Adrenal gland (tissue), 12 donors: ENCODE results near the gene SNX11. TPM values are rescaled to one million over a fixed set of nuclear protein-coding genes. Genes with fewer than 3 reads are reported as not detected.
"Not testable (repeated sequence)": the region's sequence is repeated elsewhere in the genome, so short reads cannot be mapped to it uniquely, and the experiment has no call there.

Experiments used
- DNase-seq, 7 donors: peaks; one replicate each; pipeline ENCODE4 v3.0.0-alpha.2; 2019 to 2020
- H3K27ac ChIP-seq, 5 donors: fragments of 200-600 bp; sonication (generic) in 4 of 5; 1 replicate in 3 of 5; 2 replicates in 2 of 5; pipeline versions ENCODE4 v1.5.1 to v1.8.0; 2016 to 2020; ENCODE audit warnings: mild to moderate bottlenecking in 1 of 5
- H3K27me3 ChIP-seq: fragments of 200-600 bp; 2 replicates; pipeline ENCODE4 v1.8.0; 2021
- H3K36me3 ChIP-seq, 2 donors: fragments of 200-600 bp; replicated peaks in 1 of 2; 1 replicate in 1 of 2; 2 replicates in 1 of 2; pipeline versions ENCODE4 v1.5.1 to v1.8.0; 2018 to 2022
- H3K4me1 ChIP-seq, 2 donors: fragments of 200-600 bp; replicated peaks in 1 of 2; 1 replicate in 1 of 2; 2 replicates in 1 of 2; pipeline versions ENCODE4 v1.5.1 to v1.8.0; 2018 to 2021
- H3K4me3 ChIP-seq, 4 donors: fragments of 200-600 bp; sonication (generic) in 3 of 4; one replicate each; pipeline ENCODE4 v1.5.1; 2016 to 2018
- H3K9me3 ChIP-seq, 3 donors: fragments of 200-600 bp; sonication (generic) in 1 of 3; replicated peaks in 1 of 3; 1 replicate in 2 of 3; 2 replicates in 1 of 3; pipeline versions ENCODE4 v1.5.1 to v1.8.0; 2016 to 2021
- POLR2A ChIP-seq, 2 donors: fragments of 450-650 bp; IDR thresholded peaks; one replicate each; pipeline ENCODE4 v1.6.1; 2017; ENCODE audit warnings: antibody characterized with exemption in 2 of 2, mild to moderate bottlenecking in 2 of 2, moderate library complexity in 1 of 2
- WGBS, 4 donors: extraction: QIAGEN DNeasy Blood & Tissue Kit in 2 of 4; methylation state at CpG; one replicate each; pipeline versions ENCODE4 v1.1.5 to v1.1.7; 2013 to 2017; 5-methylcytosine and 5-hydroxymethylcytosine counted together
- intact Hi-C, 2 donors: fragments of 100-400 bp; cut with DNase I; formaldehyde crosslinking; loops; one replicate each; pipeline versions ENCODE4 v1.14.1 to v1.15.0; 2022 to 2023
- polyA plus RNA-seq, 3 donors: library from polyadenylated mRNA; stranded (reverse); fragments of 200-250 nt in 2 of 3; fragments of 350-450 nt in 1 of 3; fragmentation: Illumina TruSeq in 1 of 3; extraction: RNeasy Lipid Tissue Mini Kit (QIAGEN cat#74804) in 1 of 3; gene quantifications; one replicate each; pipeline ENCODE4 v1.2.3, GENCODE V29; 2013 to 2014
- total RNA-seq, 9 donors: library from RNA; depleted of rRNA in 4 of 9; stranded (reverse); fragments of >200 nt in 4 of 9; fragments of 120-200 nt in 1 of 9; fragmentation: NEBNext Ultra II Directional in 1 of 9; extraction: Animal tissue kit (Norgen Biotek cat#: 25700) in 1 of 9; gene quantifications; one replicate each; pipeline versions ENCODE4 v1.1.0 to v1.2.4, GENCODE V29; 2013 to 2023
- TF ChIP-seq, protein P1 (sequence below), 6 experiments: fragments of 450-650 bp in 4 of 6; fragments of 200-600 bp in 2 of 6; sonication (generic) in 1 of 6; IDR thresholded peaks; 1 replicate in 5 of 6; 2 replicates in 1 of 6; pipeline versions ENCODE4 v1.5.1 to v1.8.0; 2016 to 2021; ENCODE audit warnings: antibody characterized with exemption in 6 of 6, mild to moderate bottlenecking in 2 of 6, moderate library complexity in 1 of 6
- donor health status: healthy with polysubstance abuse.
- donor health status: Bipolar disorder and iron deficiency.
- donor health status: DM: yes; HTN: yes; CAD: no.
- donor health status: DM: no; HTN: no; CAD: no.
- donor health status: DM: no; HTN: no; CAD: no.
- donor health status: DM: yes; HTN: yes; CAD: no.

SNX11 gene
- total and polyA plus RNA-seq, 12 donors, result 6.7 to 29.9 (median 15.2) TPM

- Histone ChIP-seq H3K9me3 (no peaks in the 10 kb centered on the region), H3K27ac (peak overlapping the region in 1 of 5 donors; percentile 49), H3K4me1 (peaks cover 32 to 47% of the 10 kb centered on the region in 2 donors), H3K36me3 (peaks cover 0 to 42% of the 10 kb centered on the region in 2 donors), H3K27me3 (no peaks in the 10 kb centered on the region), H3K4me3 (no peak overlapping the region)
- WGBS, 4 donors, result 94 to 99% (median 95%) methylated on average over 3 of the region's 3 CpGs
- TF ChIP-seq POLR2A (IDR thresholded peaks at IDR 0.05), result no peak
- TF ChIP-seq, protein P1, sequence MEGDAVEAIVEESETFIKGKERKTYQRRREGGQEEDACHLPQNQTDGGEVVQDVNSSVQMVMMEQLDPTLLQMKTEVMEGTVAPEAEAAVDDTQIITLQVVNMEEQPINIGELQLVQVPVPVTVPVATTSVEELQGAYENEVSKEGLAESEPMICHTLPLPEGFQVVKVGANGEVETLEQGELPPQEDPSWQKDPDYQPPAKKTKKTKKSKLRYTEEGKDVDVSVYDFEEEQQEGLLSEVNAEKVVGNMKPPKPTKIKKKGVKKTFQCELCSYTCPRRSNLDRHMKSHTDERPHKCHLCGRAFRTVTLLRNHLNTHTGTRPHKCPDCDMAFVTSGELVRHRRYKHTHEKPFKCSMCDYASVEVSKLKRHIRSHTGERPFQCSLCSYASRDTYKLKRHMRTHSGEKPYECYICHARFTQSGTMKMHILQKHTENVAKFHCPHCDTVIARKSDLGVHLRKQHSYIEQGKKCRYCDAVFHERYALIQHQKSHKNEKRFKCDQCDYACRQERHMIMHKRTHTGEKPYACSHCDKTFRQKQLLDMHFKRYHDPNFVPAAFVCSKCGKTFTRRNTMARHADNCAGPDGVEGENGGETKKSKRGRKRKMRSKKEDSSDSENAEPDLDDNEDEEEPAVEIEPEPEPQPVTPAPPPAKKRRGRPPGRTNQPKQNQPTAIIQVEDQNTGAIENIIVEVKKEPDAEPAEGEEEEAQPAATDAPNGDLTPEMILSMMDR (IDR thresholded peaks at IDR 0.05), result no peak
- intact Hi-C loops, result no loop called here
- DNase-seq, result no peak
Observed at GRCh38 chr17:48067245-48067644, 40.3 kb upstream of the SNX11 start.

DNA sequence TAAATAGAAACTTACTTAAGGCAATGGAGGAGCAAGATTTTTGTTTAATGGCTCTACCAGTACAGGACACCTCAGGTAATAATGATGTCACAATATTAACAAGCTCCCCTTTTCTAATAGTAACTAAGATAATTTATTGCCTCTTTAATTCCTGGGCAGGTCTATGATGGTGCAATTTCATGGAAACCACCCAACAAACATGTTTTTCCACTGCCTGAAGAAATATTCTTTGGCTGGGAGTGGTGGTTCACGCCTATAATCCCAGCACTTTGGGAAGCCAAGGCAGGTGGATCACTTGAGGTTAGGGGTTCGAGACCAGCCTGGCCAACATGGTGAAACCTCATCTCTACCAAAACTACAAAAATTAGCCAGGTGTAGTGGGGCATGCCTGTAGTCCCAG, 39.8 kb upstream of the SNX11 start:
- Histone ChIP-seq H3K4me1 (peaks cover 32 to 47% of the 10 kb centered on the region in 2 donors), H3K36me3 (peaks cover 0 to 36% of the 10 kb centered on the region in 2 donors), H3K27ac (peak overlapping the region in 1 of 5 donors; percentile 49)
- H3K9me3 ChIP-seq, intact Hi-C loops, H3K27me3 ChIP-seq, DNase-seq, H3K4me3 ChIP-seq: not testable (repeated sequence)
- 81 to 92% (median 87%) methylated on average over 2 of the region's 2 CpGs for WGBS, 4 donors

DNA sequence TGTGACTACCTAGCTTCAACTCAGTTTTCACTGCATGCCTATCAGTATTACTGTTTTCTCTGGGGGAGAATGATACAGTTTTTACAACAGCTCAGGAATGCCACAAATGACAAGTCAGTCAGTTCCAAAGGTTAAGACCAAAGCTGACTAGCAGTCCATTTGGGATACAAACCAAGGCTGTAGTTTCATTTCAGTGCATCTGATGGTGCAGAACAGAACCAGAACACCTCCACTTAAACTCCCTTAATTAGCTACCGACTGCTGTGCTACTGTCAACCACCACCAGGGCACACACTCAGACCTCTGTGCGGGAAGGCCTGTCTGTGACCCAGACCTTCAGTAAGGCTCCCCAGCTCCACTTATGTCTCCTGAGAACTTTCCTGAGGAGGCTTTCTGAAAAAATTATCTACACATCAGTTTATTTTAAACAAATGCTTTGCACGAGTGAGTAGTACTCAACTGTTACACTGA, 39.0 kb upstream of the SNX11 start:
- no peak for TF ChIP-seq POLR2A (IDR thresholded peaks at IDR 0.05)
- TF ChIP-seq, protein P1 (IDR thresholded peaks at IDR 0.05), result peak in 3 of 6 experiments; percentile 17 to 33 (median 20)
- H3K4me1 ChIP-seq, result peaks cover 32 to 47% of the 10 kb centered on the region in 2 donors
- DNase-seq, result no peak
- H3K9me3 ChIP-seq, result no peaks in the 10 kb centered on the region
- peak overlapping the region in 2 of 5 donors; percentile 14 to 49 for H3K27ac ChIP-seq
- no peak overlapping the region for H3K4me3 ChIP-seq
- no peaks in the 10 kb centered on the region for H3K27me3 ChIP-seq
- intact Hi-C loops, result no loop called here
- H3K36me3 ChIP-seq, result peaks cover 0 to 32% of the 10 kb centered on the region in 2 donors
- 67 to 93% (median 75%) methylated on average over 3 of the region's 3 CpGs for WGBS, 4 donors

GRCh38 chr17:48070195-48070594, 37.4 kb upstream of the SNX11 start:
- H3K36me3 ChIP-seq, result peaks cover 0 to 20% of the 10 kb centered on the region in 2 donors
- H3K4me3 ChIP-seq, result no peak overlapping the region
- no peaks in the 10 kb centered on the region for H3K9me3 ChIP-seq
- TF ChIP-seq, protein P1 (IDR thresholded peaks at IDR 0.05), result no peak
- TF ChIP-seq POLR2A (IDR thresholded peaks at IDR 0.05), result no peak
- no peak overlapping the region for H3K27ac ChIP-seq
- 51 to 67% (median 56%) methylated on average over 2 of the region's 2 CpGs for WGBS, 4 donors
- peaks cover 22 to 39% of the 10 kb centered on the region in 2 donors for H3K4me1 ChIP-seq
- DNase-seq, result no peak
- no peaks in the 10 kb centered on the region for H3K27me3 ChIP-seq
- intact Hi-C loops, result no loop called here

- H3K27me3 ChIP-seq, result no peaks in the 10 kb centered on the region
- peak overlapping the region in 3 of 5 donors; percentile 31 to 49 (median 34) for H3K27ac ChIP-seq
- peaks cover 0 to 27% of the 10 kb centered on the region in 2 donors for H3K36me3 ChIP-seq
- H3K4me1 ChIP-seq, result peaks cover 10 to 25% of the 10 kb centered on the region in 2 donors
- no peaks in the 10 kb centered on the region for H3K9me3 ChIP-seq
- peak in 3 of 7 donors; percentile 51 to 80 (median 54) for DNase-seq
- WGBS, 4 donors, result 43 to 63% (median 51%) methylated on average over 2 of the region's 2 CpGs
- no peak overlapping the region for H3K4me3 ChIP-seq
- intact Hi-C loops, result no loop called here
- no peak for TF ChIP-seq POLR2A (IDR thresholded peaks at IDR 0.05)
- TF ChIP-seq, protein P1 (IDR thresholded peaks at IDR 0.05), result no peak
Observed at GRCh38 chr17:48071654-48072053, 35.9 kb upstream of the SNX11 start.

DNA sequence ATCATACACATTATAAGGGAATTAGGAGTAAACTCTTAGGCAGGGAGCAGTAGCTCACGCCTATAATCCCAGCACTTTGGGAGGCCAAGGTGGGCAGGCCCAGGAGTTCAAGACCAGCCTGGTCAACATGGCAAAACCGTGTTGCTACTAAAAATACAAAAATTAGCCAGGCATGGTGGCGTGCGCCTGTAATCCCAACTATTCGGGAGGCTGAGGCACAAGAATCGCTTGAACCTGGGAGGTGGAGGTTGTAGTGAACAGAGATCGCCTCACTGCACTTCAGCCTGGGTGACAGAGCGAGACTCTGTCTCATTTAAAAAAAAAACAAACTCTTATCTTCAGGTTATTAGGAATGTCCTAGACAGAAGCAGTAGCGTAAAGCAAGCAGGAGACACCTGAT, 34.8 kb upstream of the SNX11 start:
- H3K9me3 ChIP-seq, H3K27me3 ChIP-seq, H3K27ac ChIP-seq, intact Hi-C loops, H3K4me3 ChIP-seq, DNase-seq: not testable (repeated sequence)
- 87 to 95% (median 92%) methylated on average over 9 of the region's 9 CpGs for WGBS, 4 donors
- Histone ChIP-seq H3K36me3 (peaks cover 0 to 27% of the 10 kb centered on the region in 2 donors), H3K4me1 (peaks cover under 1 to 17% of the 10 kb centered on the region in 2 donors)

DNA sequence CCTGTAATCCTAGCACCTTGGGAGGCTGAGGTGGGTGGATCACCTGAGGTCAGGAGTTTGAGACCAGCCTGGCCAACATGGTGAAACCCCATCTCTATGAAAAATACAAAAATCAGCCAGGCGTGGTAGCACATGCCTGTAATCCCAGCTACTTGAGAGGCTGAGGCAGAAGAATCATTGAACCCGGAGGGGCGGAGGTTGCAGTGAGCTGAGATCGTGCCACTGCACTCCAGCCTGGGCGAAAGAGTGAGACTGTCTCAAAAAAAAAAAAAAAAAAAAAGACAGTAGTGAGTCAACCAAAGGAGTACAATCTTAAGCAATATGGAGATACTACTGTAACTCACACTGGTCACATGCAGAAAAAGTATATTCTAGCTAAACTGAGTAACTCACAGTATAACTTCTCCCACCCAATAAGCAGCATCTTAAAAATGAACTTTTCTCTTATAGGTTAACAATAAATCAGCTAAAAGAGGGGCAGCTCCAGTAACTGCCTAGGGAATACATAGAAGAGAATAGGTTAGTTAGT, 33.9 kb upstream of the SNX11 start:
- intact Hi-C loops, H3K4me1 ChIP-seq, DNase-seq, H3K27me3 ChIP-seq, H3K9me3 ChIP-seq, H3K4me3 ChIP-seq: not testable (repeated sequence)
- peak overlapping the region in 2 of 5 donors; percentile 35 to 89 for H3K27ac ChIP-seq
- peaks cover 0 to 19% of the 10 kb centered on the region in 2 donors for H3K36me3 ChIP-seq
- WGBS, 4 donors, result 59 to 84% (median 76%) methylated on average over 5 of the region's 5 CpGs
